ENCODE results near the gene GPR151. TPM values are rescaled to one million over a fixed set of nuclear protein-coding genes. Genes with fewer than 3 reads are reported as not detected.
A peak's percentile ranks its signal among the peaks of the same experiment; 100 is the strongest.

Gene GPR151
- total and polyA plus RNA-seq, 2 of the 8 experiments (the other 6 are each of a cell fraction or from before 2014, with no cell fraction given): 0.03 TPM; not detected in 1

DNA sequence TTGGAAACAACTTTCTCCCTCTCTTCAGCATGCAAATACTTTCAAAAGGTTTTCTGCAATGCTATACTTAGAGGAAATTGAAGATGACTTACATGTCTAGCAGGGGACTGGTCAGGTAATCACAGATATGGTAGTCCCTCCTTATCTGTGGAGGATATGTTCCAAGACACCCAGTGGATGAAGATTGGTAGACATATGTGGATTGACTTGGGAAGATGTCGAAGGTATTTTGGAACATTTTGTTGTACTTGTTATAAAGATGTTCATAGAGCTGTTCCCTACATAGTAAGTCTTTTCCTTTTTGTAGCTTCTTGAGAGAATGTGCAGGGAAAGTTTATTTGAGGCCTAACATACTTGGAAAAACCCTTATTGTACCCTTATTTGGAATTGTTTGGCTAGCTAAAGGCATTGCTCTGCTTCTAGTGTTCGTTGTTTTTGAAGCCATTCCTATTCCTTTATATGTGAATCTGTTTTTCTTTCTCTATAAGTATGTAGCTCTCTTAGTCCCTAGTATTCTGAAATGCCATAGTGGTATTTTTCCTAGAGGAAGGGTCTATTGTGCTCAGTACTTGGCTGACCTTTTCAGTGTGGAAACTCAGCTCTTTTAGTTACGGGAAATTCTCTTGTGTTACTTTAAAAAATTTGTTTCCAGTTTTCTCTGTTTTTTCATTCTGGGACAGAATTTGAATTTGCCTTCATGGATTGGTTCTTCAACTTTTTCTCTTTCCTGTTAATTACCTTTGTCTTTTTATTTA is 25.7 kb downstream of the GPR151 start:
- Histone ChIP-seq H4K5ac (ENCODE audit: insufficient read length, low read depth, low read length) (no peak overlapping the region), H2BK120ac (replicated peaks; ENCODE audit: low read depth, low read length) (no peak overlapping the region), H3K4me1 (replicated peaks in 1 of 4; ENCODE audit: control insufficient read depth in 3 of 4, insufficient read depth in 4 of 4, low read length in 3 of 4) (no peaks in the 10 kb centered on the region), H2BK20ac (ENCODE audit: low read length) (no peak overlapping the region), H3K18ac (ENCODE audit: extremely low read depth, low read length) (no peak overlapping the region), H4K20me1 (replicated peaks in 1 of 2; ENCODE audit: control insufficient read depth in 1 of 2, insufficient read depth in 2 of 2, low read length in 2 of 2) (no peaks in the 10 kb centered on the region), H3K9ac (replicated peaks in 1 of 4; ENCODE audit: extremely low read depth in 1 of 4, low read depth in 3 of 4, low read length in 3 of 4) (no peak overlapping the region), H3K79me2 (ENCODE audit: control insufficient read depth in 1 of 2, insufficient read depth in 2 of 2, low read length in 2 of 2) (no peaks in the 10 kb centered on the region), H3K4me2 (ENCODE audit: insufficient read depth in 1 of 2, low read depth in 2 of 2, low read length in 2 of 2) (no peak overlapping the region), H3K4me3 (ENCODE audit: extremely low read depth in 1 of 4, insufficient read depth in 2 of 4, low read depth in 3 of 4, low read length in 4 of 4) (no peak overlapping the region), H3K23ac (ENCODE audit: insufficient read length) (no peak overlapping the region), H2BK15ac (ENCODE audit: low read length) (no peak overlapping the region), H3K27ac (ENCODE audit: low read depth, low read length) (no peak overlapping the region), H3K23me2 (ENCODE audit: low read depth, low read length) (no peaks in the 10 kb centered on the region), H2AK5ac (ENCODE audit: low read depth, low read length) (no peak overlapping the region), H3K14ac (ENCODE audit: insufficient read length) (no peak overlapping the region), H4K91ac (replicated peaks; ENCODE audit: insufficient read length, low read length) (no peak overlapping the region), H4K8ac (ENCODE audit: extremely low read depth, insufficient read depth, low read length) (no peak overlapping the region), H3K56ac (replicated peaks; ENCODE audit: insufficient read length, low read depth, low read length) (no peak overlapping the region), H3K27me3 (replicated peaks in 1 of 4; ENCODE audit: control insufficient read depth in 3 of 4, extremely low read depth in 1 of 4, insufficient read depth in 3 of 4, low read length in 3 of 4) (no peaks in the 10 kb centered on the region), H3K9me3 (ENCODE audit: insufficient read depth in 2 of 2, low read depth in 1 of 2, low read length in 1 of 2) (no peaks in the 10 kb centered on the region), H2AFZ (ENCODE audit: low read length) (no peak overlapping the region), H3K36me3 (ENCODE audit: control insufficient read depth in 2 of 4, insufficient read depth in 4 of 4, low read length in 3 of 4) (peaks cover 0 to 42% (median 10%) of the 10 kb centered on the region in 4 experiments; a peak in 6 of 8 replicates), H3K79me1 (ENCODE audit: low read depth, low read length) (no peaks in the 10 kb centered on the region; the same call in 1 of the 2 replicates), H2BK12ac (ENCODE audit: low read depth, low read length) (no peak overlapping the region), H2BK5ac (ENCODE audit: low read depth, low read length) (no peak overlapping the region), H3K4ac (replicated peaks; ENCODE audit: insufficient read length, low read depth, low read length) (no peak overlapping the region)
- FAIRE-seq (no peak), DNase-seq (ENCODE audit: low read depth in 1 of 2, low spot score in 2 of 2) (no peak)
- POLR2A ChIA-PET (ENCODE audit: partially characterized antibody): interaction anchor here (0.7 to 1.5 kb wide), 8 partner anchors 9 to 307 kb away, joined by 3 to 6 read pairs (median 4); partner anchors contain the start of genes LARS1 and TCERG1
- CTCF ChIA-PET (ENCODE audit: partially characterized antibody): interaction anchor here (0.7 to 1.1 kb wide), 2 partner anchors 24 to 292 kb away, joined by 4 to 5 read pairs; no protein-coding TSS in a partner anchor
- TF ChIP-seq, protein P1, sequence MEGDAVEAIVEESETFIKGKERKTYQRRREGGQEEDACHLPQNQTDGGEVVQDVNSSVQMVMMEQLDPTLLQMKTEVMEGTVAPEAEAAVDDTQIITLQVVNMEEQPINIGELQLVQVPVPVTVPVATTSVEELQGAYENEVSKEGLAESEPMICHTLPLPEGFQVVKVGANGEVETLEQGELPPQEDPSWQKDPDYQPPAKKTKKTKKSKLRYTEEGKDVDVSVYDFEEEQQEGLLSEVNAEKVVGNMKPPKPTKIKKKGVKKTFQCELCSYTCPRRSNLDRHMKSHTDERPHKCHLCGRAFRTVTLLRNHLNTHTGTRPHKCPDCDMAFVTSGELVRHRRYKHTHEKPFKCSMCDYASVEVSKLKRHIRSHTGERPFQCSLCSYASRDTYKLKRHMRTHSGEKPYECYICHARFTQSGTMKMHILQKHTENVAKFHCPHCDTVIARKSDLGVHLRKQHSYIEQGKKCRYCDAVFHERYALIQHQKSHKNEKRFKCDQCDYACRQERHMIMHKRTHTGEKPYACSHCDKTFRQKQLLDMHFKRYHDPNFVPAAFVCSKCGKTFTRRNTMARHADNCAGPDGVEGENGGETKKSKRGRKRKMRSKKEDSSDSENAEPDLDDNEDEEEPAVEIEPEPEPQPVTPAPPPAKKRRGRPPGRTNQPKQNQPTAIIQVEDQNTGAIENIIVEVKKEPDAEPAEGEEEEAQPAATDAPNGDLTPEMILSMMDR (IDR thresholded peaks at IDR 0.05; ENCODE audit: control extremely low read depth in 1 of 3, insufficient read depth in 1 of 3, low read depth in 1 of 3, low read length in 3 of 3): no peak
- peak; percentile 29 to 41; a peak in 1 of 3 replicates for TF ChIP-seq POLR2A (IDR thresholded peaks at IDR 0.05; ENCODE audit: control extremely low read depth in 1 of 2, low read depth in 2 of 2, low read length in 2 of 2)
- WGBS, 2 experiments (ENCODE audit: extremely low coverage in 1 of 2, insufficient coverage in 1 of 2, insufficient read length in 1 of 2, insufficient replicate concordance in 2 of 2, low coverage in 1 of 2, low lambda C conversion rate in 2 of 2, missing lambda C conversion rate in 1 of 2): 90% methylated on average over 3 of the region's 3 CpGs; no CpG with 5 or more reads in 1 of the 2 experiments
